Lower leg skin (tissue), 3 donors: ENCODE measurements around the gene SMIM28.

Experiments
- CTCF ChIP-seq, 3 donors: fragments of 450-650 bp; IDR thresholded peaks; one replicate each; pipeline ENCODE4 v1.5.1; 2016; ENCODE audit warnings: antibody characterized with exemption in 3 of 3, mild to moderate bottlenecking in 3 of 3, moderate library complexity in 2 of 3
- POLR2A ChIP-seq, 2 donors: fragments of 450-650 bp; IDR thresholded peaks; one replicate each; pipeline ENCODE4 v1.6.1; 2016 to 2017; ENCODE audit warnings: antibody characterized with exemption in 2 of 2, mild to moderate bottlenecking in 1 of 2, moderate library complexity in 1 of 2

- TF ChIP-seq CTCF (IDR thresholded peaks at IDR 0.05): no peak
- TF ChIP-seq POLR2A (IDR thresholded peaks at IDR 0.05): no peak
Measured at GRCh38 chr6:138431256-138432062, 53.8 kb downstream of the SMIM28 start.
